HG03039 (cell line): ENCODE measurements around the gene NCLN.
A peak's percentile ranks its signal among the peaks of the same experiment; 100 is the strongest.

Source experiments
- ATAC-seq: cut with Tn5 transposase; IDR thresholded peaks from one replicate; pipeline ENCODE4 v1.9.1; 2021; ENCODE audit warnings: mild to moderate bottlenecking, moderate library complexity; ENCODE audit not compliant: unreplicated experiment

Gene NCLN, protein sequence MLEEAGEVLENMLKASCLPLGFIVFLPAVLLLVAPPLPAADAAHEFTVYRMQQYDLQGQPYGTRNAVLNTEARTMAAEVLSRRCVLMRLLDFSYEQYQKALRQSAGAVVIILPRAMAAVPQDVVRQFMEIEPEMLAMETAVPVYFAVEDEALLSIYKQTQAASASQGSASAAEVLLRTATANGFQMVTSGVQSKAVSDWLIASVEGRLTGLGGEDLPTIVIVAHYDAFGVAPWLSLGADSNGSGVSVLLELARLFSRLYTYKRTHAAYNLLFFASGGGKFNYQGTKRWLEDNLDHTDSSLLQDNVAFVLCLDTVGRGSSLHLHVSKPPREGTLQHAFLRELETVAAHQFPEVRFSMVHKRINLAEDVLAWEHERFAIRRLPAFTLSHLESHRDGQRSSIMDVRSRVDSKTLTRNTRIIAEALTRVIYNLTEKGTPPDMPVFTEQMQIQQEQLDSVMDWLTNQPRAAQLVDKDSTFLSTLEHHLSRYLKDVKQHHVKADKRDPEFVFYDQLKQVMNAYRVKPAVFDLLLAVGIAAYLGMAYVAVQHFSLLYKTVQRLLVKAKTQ

GRCh38 chr19:3185461-3186159 is at the start of gene NCLN:
Gene NCLN (plus strand): TSS chr19:3185930. CDS start chr19:3186031, 101 bp downstream.
- ATAC-seq = peak; percentile 60

DNA sequence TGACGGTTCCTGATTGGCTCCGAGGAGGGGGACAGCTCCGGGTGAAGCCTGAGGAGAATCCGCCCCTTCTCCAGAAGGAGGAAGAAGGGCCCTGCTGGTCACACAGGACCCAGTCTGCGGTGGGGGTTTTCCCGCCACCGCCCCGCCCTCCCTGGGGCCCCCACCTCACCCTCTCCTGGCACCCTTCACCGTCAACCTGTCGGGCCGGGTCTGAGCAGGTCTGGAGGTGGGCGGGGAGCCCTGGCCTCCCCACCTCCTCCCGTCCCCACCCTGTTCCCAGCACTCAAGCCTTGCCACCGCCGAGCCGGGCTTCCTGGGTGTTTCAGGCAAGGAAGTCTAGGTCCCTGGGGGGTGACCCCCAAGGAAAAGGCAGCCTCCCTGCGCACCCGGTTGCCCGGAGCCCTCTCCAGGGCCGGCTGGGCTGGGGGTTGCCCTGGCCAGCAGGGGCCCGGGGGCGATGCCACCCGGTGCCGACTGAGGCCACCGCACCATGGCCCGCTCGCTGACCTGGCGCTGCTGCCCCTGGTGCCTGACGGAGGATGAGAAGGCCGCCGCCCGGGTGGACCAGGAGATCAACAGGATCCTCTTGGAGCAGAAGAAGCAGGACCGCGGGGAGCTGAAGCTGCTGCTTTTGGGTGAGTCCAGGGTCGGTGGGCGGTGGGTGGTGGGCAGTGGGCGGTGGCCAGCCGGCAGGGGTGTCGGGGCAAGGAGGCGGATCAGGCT is 49.6 kb upstream of the NCLN start, which contains the start of gene GNA15:
Gene GNA15 (plus strand): TSS at position 73 of the 723 bp plus-strand sequence. CDS start 418 bp downstream, at position 491.
- no peak for ATAC-seq

GRCh38 chr19:3136684-3137055 is 49.1 kb upstream of the NCLN start:
- no peak for ATAC-seq

GRCh38 chr19:3137119-3137518 is 48.6 kb upstream of the NCLN start:
- ATAC-seq = no peak

GRCh38 chr19:3138268-3138667 is 47.5 kb upstream of the NCLN start:
- no peak for ATAC-seq

DNA sequence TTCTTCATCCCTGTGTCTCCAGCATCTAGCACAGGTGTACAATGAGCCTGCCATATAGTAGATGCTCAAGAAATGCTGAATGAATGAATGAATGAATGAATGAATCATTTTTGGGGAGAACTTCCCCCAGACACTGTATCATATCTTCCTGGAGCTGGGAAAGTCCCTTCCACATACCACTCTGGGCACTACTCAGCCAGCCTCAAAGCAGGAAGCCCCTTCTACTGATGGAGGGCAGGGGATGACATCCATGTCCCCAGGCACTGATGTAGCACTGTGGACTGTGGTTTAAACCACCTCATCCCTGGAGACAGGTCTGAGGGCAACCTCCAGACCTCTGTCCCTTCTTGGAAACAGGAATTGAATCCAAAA is 45.1 kb upstream of the NCLN start:
- no peak for ATAC-seq

DNA sequence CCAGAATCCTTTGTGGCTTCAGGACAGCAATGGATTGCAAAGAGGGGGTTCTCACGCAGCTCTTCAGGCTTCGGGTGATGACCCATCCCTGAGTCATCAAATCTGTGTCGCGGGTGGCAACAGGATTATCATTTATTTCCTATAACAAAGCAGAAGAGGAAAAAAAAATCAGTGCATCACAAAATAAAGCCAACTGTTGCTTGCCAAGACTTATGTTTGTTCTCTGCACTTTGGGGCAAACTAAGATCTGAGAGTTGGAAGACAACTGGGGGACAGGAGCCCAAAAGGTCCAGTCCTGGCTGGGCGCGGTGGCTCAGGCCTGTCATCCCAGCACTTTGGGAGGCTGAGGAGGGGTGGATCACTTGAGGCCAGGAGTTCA is 43.4 kb upstream of the NCLN start:
- ATAC-seq = no peak

- no peak for ATAC-seq
These were observed 42.9 kb upstream of the NCLN start for GRCh38 chr19:3142781-3143337.

DNA sequence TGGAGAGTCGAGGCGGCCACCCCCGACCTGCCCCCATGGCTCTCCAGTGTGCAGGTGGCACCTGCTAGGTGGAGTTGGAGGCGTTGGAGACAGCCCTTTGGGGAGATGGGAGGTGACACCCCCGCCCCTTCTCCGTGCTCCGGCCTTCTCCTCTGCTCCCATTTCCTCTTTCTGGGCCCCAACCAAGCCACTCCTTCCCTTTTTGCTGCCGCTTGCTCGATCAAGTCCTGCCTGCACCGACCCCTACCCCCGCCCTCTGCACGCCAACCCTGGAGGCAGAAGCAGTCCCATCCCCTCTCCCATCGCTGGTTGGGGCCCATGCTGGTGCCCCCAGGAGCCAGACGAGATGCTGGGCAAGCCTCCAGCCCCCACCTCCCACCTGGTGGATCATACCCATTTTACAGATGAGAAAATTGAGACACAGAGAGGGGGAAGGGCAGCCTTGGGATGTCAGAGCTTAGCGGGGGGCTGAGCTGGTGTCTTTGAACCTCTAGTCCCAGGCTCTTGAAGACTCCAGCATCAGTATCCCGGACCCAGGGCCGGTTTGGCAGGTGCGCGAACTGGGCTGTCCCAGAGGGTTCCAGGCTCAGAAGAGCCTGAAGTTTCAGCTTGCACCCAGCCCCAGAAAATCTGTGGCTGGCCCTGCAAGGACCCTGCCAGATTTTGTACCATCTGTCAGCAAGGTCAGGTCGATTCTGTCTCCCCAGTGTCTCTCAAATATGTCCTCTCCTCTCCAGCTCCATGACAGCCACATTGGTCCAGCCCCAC is 39.6 kb upstream of the NCLN start:
- no peak for ATAC-seq

DNA sequence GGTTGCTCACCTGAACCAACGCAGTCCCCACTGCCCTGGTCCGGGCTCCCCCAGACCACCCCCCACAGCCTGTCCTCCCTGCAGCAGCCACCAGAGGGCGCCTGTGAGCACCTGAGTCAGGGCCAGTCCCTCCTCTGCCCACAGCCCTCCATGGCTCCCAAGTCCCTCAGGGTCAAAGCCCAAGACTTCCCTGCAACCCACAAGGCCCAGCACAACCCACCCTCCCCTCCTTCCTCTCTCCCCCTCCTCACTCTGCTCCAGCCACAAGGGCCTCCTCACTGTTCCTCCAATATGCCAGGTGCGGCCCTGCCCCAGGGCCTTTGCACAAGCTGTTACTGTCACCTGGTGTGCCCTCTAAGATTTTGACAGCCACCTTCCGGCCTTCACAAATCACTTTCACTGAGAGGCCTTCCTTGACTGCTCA is 39.0 kb upstream of the NCLN start:
- ATAC-seq = no peak

DNA sequence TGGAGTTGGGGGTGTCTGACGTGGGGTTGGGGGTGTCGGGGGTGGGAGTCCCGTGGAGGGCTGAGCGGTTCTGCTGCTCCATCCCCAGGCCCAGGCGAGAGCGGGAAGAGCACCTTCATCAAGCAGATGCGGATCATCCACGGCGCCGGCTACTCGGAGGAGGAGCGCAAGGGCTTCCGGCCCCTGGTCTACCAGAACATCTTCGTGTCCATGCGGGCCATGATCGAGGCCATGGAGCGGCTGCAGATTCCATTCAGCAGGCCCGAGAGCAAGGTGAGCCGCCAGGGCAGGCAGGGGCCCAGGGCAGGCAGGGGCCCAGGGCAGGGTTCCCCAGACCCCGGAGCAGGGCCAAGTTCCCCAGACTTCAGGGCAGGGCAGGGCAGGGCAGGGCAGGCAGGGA is 37.2 kb upstream of the NCLN start:
- ATAC-seq = no peak

GRCh38 chr19:3149089-3149488 is 36.6 kb upstream of the NCLN start:
- ATAC-seq = no peak

- no peak for ATAC-seq
These were observed 35.9 kb upstream of the NCLN start for GRCh38 chr19:3149526-3150505.

- ATAC-seq = no peak
These were observed 34.9 kb upstream of the NCLN start for GRCh38 chr19:3150739-3151329.

GRCh38 chr19:3151563-3152418 is 33.9 kb upstream of the NCLN start:
- no peak for ATAC-seq

GRCh38 chr19:3152419-3152780 is 33.3 kb upstream of the NCLN start:
- ATAC-seq = no peak

DNA sequence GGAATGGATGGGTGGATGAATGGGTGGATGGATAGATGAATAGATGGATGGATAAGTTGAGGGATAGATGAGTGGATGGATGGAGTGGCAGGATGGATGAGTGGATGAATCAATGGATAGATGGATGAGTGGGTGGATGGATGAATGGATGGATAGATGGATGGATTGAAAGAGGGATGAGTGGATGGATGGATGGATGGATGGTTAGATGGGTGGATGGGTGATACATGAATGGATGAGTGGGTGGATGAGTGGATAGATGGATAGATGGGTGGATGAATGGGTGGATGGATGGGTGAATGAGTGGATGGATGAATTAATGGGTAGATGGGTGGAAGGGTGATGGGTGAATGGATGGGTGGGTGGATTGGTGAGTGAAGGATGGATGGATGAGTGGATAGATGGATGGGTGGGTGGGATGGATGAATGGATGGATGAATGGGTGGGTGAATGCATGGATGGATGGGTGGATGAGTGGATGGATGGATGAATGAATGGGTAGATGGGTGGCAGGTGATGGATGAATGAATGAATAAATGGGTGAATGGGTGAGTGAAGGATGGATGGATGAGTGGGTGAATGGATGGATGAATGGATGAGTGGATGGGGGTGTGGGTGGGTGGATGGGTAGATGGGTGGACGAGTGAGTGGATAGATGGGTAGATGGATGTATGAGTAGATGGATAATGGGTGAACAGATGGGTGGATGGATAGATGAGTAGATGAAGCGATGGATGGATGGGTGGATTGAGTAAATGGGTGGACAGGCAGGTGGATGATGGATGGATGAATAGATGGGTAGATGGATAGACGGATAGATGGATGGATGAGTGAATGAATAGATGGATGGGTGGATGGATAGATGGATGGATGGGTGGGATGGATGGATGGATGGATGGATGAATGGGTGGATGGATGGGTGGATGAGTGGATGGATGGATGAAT is 32.2 kb upstream of the NCLN start:
- ATAC-seq = no peak
